ENCODE measurements around the gene POLR3G. TPM values are rescaled to one million over a fixed set of nuclear protein-coding genes. Genes with fewer than 3 reads are reported as not detected.

The POLR3G gene
- total RNA-seq, 1 experiment from 2014 or later: 13.6 TPM

DNA sequence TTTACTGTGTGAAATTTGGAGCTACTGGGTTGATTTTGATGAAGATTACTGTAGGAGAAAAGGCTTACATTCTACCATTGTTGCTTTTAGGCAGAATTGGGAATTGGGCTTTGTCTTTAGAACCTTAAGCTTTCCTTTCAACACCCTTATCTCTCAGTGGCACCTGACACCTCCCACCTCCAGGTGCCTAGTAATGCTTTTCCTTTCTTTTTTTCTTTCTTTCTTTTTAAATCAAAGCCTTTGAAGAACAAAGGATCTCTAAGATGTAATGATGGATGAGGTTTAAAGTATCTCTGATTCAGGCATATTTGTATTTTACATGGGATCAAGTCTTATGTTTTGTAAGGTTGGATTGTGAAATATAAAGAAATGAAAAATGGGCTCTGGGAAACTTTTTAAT lies 81.0 kb downstream of the POLR3G start:
- Mint-ChIP-seq H3K27me3 (ENCODE audit: insufficient read depth, unreplicated experiment) (peaks cover 100% of the 10 kb centered on the region), H3K27ac (ENCODE audit: low read depth, unreplicated experiment) (no peak overlapping the region), H3K9me3 (ENCODE audit: unreplicated experiment) (no peaks in the 10 kb centered on the region), H3K4me3 (ENCODE audit: unreplicated experiment) (no peak overlapping the region), H3K4me1 (ENCODE audit: insufficient read depth, unreplicated experiment) (peaks cover 9% of the 10 kb centered on the region), H3K36me3 (ENCODE audit: insufficient read depth, unreplicated experiment) (no peaks in the 10 kb centered on the region)
- no peak for TF ChIP-seq CTCF (IDR thresholded peaks at IDR 0.05; ENCODE audit: unreplicated experiment)
- ChIA-PET CTCF (no interaction called here), POLR2A (no interaction called here)
- DNase-seq (ENCODE audit: unreplicated experiment): no peak
- intact Hi-C loops (cut with micrococcal nuclease): no loop called here
- no TSS peak for BruUV-seq (replicated peaks)

DNA sequence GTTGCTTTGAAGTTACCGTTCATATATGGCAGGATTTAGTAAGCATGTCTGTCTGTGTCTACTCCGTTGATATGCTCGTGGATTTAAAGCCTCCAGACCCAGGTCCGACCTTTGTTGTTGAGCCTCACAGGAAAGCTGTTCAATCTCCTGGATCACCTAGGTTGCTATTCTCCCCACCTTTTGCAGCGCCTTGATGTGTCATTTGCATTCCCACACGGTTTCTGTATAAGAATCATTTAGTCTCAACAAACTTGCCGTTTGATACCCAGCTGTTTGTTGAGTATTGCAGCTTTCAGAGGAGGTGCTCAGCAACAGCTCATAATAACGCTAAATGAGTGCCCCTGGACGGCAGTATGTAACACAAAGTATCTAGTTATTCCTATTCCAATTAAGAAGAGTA lies 82.7 kb downstream of the POLR3G start:
- peaks cover 97% of the 10 kb centered on the region for H3K27me3 Mint-ChIP-seq (ENCODE audit: insufficient read depth, unreplicated experiment)
- H3K4me3 Mint-ChIP-seq (ENCODE audit: unreplicated experiment): no peak overlapping the region
- DNase-seq (ENCODE audit: unreplicated experiment): no peak
- no peak overlapping the region for H3K27ac Mint-ChIP-seq (ENCODE audit: low read depth, unreplicated experiment)
- ChIA-PET CTCF (no interaction called here), POLR2A (interaction anchor here (1.3 kb wide), 1 partner anchor 147 kb away, joined by 3 read pairs; the partner anchor contains the start of gene CETN3)
- TF ChIP-seq CTCF (IDR thresholded peaks at IDR 0.05; ENCODE audit: unreplicated experiment): no peak
- no peaks in the 10 kb centered on the region for H3K9me3 Mint-ChIP-seq (ENCODE audit: unreplicated experiment)
- peaks cover 9% of the 10 kb centered on the region for H3K4me1 Mint-ChIP-seq (ENCODE audit: insufficient read depth, unreplicated experiment)
- BruUV-seq (replicated peaks): no TSS peak
- H3K36me3 Mint-ChIP-seq (ENCODE audit: insufficient read depth, unreplicated experiment): no peaks in the 10 kb centered on the region
- intact Hi-C loops (cut with micrococcal nuclease): no loop called here

DNA sequence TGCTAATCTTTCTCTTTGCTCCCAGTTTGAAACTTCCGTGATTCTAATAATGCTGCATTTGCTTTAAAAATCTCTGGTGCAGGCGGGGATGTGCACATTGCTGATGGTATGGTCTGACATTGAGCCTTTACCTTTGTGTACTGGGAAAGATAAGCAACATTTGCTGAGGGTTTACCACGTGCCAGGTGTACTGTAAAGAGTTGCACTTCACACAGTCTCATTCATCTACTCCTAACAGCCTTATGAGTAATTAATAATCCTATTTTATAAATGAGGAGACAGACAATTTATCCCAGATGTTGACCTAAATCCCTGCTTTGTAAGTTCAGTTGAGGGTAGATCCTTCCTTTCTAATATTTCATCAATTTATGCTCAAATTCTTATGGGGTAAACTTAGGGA lies 83.2 kb downstream of the POLR3G start:
- ChIA-PET CTCF (no interaction called here), POLR2A (interaction anchor here (1.3 kb wide), 1 partner anchor 148 kb away, joined by 3 read pairs; the partner anchor contains the start of gene CETN3)
- peak overlapping the region; percentile 78 for H3K4me3 Mint-ChIP-seq (ENCODE audit: unreplicated experiment)
- BruUV-seq (replicated peaks): no TSS peak
- H3K9me3 Mint-ChIP-seq (ENCODE audit: unreplicated experiment): no peaks in the 10 kb centered on the region
- H3K36me3 Mint-ChIP-seq (ENCODE audit: insufficient read depth, unreplicated experiment): no peaks in the 10 kb centered on the region
- intact Hi-C loops (cut with micrococcal nuclease): no loop called here
- H3K27ac Mint-ChIP-seq (ENCODE audit: low read depth, unreplicated experiment): no peak overlapping the region
- peaks cover 97% of the 10 kb centered on the region for H3K27me3 Mint-ChIP-seq (ENCODE audit: insufficient read depth, unreplicated experiment)
- peaks cover 9% of the 10 kb centered on the region for H3K4me1 Mint-ChIP-seq (ENCODE audit: insufficient read depth, unreplicated experiment)
- TF ChIP-seq CTCF (IDR thresholded peaks at IDR 0.05; ENCODE audit: unreplicated experiment): no peak
- no peak for DNase-seq (ENCODE audit: unreplicated experiment)

DNA sequence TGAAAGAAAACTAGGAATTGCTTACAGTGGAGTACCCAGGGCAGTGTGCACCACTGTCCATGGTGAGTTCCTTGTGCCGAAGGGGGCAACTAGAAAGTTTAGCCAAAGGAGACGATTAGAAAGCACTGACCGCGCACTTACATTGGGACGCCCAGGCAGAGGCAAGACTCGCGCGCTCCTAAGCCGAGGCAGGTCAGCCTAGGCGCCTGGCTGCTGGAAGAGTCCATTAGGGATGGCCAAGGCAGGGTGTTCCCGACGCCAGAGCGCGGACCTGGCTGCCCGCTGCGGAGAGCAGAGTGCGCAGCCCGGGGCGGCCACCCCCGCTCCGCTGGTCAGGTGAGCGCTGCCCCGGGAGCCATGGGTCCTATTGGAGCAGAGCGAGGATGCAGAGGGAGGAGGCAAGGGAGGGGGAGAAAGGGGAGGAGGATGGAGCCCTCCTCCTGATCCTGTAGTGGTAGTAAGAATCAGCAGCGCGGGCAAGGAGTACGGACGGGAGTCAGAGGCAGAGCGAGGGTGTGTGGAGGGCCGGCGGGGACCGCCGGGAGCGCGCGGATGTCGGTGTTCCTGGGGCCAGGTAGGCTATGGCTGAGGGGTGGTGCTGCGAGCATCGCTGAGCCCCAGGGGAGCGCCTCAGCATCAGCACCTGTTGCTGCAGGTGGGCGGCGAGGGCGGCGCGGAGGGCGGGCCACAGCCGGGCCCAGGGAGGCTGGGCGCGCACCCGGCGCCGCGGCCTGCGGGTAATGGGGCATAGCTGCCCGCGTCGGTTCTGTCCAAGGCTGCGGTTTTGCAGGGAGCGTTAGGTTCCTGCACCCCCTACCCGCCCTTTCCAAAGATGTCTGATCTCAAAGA lies 83.9 kb downstream of the POLR3G start, which contains the start of gene ADGRV1:
Gene ADGRV1, plus strand, starts transcription at position 454 of the 849 bp plus-strand sequence. Its CDS starts 99 bp downstream, at position 553.
- H3K27ac Mint-ChIP-seq (ENCODE audit: low read depth, unreplicated experiment): peak within 1 kb of the TSS; percentile 50
- ChIA-PET POLR2A (no interaction called here), CTCF (no interaction called here)
- BruUV-seq (replicated peaks): no TSS peak
- peaks cover 97% of the 10 kb centered on the region for H3K27me3 Mint-ChIP-seq (ENCODE audit: insufficient read depth, unreplicated experiment)
- no peaks in the 10 kb centered on the region for H3K36me3 Mint-ChIP-seq (ENCODE audit: insufficient read depth, unreplicated experiment)
- no peak for TF ChIP-seq CTCF (IDR thresholded peaks at IDR 0.05; ENCODE audit: unreplicated experiment)
- H3K4me1 Mint-ChIP-seq (ENCODE audit: insufficient read depth, unreplicated experiment): peaks cover 9% of the 10 kb centered on the region
- intact Hi-C loops (cut with micrococcal nuclease): no loop called here
- peak; percentile 33 for DNase-seq (ENCODE audit: unreplicated experiment)
- H3K9me3 Mint-ChIP-seq (ENCODE audit: unreplicated experiment): no peaks in the 10 kb centered on the region
- H3K4me3 Mint-ChIP-seq (ENCODE audit: unreplicated experiment): peak within 1 kb of the TSS; percentile 78

Measured in MCF 10A (cell line).